ENCODE results near the gene NFX1.

Gene NFX1

DNA sequence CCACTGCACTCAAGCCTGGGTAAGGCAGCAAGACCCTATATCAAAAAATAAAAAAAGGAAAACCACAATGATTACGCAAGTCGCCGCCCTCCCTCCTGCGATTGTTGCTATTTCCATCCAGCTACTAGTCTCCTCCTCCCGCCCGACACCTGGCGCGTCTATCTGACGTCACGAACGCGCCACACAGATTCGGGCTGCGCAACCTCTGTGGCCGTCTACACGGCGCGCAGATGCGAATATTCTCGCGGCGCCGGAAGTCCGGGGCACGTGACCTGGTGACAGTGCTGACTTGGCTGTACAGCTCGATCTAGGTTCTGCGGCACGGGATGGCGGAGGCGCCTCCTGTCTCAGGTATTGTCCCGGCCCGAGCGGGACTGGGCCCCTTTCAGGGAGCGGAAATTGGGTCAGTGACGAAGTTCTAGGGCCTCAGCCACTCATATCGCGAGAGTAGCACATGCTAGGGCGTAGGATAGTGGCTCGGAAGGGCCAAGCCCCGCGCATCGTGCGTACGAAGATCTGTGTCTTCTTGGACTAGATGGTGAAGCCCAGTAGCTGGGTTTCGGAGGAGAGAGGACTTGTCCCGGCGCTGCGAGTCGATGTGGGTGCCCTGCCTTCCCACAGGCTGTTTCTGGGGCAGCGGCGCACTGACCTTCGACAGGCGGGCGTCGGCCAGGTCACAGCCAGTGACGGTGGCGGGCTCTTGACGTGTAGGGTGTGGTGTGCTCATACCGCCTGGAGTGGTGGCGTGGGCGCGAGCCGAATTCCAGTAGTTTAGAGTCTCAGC lies at the start of gene NFX1:
TSS of gene NFX1 (plus strand) at position 270 of the 784 bp plus-strand sequence. CDS start at position 327, 57 bp downstream.
- ATAC-seq, result peak; percentile 97
- TF ChIP-seq TOX (CRISPR knock-in tag; IDR thresholded peaks at IDR 0.05; ENCODE audit: borderline replicate concordance) (no peak), ZNF8 (CRISPR knock-in tag; IDR thresholded peaks at IDR 0.05) (no peak), ARNTL (CRISPR knock-in tag; IDR thresholded peaks at IDR 0.05; ENCODE audit: borderline replicate concordance, low read depth) (peak; percentile 41; the same call in 1 of the 2 replicates), BACH2 (CRISPR knock-in tag; IDR thresholded peaks at IDR 0.05; ENCODE audit: borderline replicate concordance) (no peak), CSDC2 (CRISPR knock-in tag; IDR thresholded peaks at IDR 0.05) (0 out of 2 replicates have a peak, but pooled peaks have one; percentile 23), OSR1 (CRISPR knock-in tag; IDR thresholded peaks at IDR 0.05) (no peak), ZFP30 (CRISPR knock-in tag; IDR thresholded peaks at IDR 0.05) (no peak), ISL1 (CRISPR knock-in tag; IDR thresholded peaks at IDR 0.05) (no peak)
- TF ChIP-seq, protein P1, sequence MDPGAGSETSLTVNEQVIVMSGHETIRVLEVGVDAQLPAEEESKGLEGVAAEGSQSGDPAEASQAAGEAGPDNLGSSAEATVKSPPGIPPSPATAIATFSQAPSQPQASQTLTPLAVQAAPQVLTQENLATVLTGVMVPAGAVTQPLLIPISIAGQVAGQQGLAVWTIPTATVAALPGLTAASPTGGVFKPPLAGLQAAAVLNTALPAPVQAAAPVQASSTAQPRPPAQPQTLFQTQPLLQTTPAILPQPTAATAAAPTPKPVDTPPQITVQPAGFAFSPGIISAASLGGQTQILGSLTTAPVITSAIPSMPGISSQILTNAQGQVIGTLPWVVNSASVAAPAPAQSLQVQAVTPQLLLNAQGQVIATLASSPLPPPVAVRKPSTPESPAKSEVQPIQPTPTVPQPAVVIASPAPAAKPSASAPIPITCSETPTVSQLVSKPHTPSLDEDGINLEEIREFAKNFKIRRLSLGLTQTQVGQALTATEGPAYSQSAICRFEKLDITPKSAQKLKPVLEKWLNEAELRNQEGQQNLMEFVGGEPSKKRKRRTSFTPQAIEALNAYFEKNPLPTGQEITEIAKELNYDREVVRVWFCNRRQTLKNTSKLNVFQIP (CRISPR knock-in tag; IDR thresholded peaks at IDR 0.05; ENCODE audit: borderline replicate concordance, low read depth), result peak; percentile 20; the same call in 1 of the 2 replicates
- TF ChIP-seq, protein P2, sequence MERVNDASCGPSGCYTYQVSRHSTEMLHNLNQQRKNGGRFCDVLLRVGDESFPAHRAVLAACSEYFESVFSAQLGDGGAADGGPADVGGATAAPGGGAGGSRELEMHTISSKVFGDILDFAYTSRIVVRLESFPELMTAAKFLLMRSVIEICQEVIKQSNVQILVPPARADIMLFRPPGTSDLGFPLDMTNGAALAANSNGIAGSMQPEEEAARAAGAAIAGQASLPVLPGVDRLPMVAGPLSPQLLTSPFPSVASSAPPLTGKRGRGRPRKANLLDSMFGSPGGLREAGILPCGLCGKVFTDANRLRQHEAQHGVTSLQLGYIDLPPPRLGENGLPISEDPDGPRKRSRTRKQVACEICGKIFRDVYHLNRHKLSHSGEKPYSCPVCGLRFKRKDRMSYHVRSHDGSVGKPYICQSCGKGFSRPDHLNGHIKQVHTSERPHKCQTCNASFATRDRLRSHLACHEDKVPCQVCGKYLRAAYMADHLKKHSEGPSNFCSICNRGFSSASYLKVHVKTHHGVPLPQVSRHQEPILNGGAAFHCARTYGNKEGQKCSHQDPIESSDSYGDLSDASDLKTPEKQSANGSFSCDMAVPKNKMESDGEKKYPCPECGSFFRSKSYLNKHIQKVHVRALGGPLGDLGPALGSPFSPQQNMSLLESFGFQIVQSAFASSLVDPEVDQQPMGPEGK (CRISPR knock-in tag; IDR thresholded peaks at IDR 0.05; ENCODE audit: borderline replicate concordance), result no peak

DNA sequence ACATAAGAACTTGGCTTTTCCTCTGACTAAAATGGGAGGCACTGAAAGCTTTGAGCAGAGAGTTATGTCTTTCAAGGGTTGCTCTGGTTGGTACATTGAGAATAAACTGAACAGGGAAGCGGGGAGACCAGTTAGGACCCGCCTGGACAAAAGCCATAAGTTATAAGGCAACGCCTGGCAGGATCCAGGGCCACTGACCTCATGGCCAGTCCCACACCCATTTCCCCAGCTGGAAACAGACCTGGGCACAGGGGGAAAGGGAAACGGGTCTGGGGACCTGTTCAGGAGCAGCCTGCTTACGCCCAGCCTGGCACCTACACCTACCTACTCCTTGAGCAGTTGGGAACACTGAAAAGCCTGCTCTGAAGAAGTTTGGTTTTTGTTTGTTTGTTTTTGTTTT lies 49.0 kb upstream of the NFX1 start:
- ATAC-seq, result no peak
- no peak for TF ChIP-seq ESRRG (CRISPR knock-in tag; IDR thresholded peaks at IDR 0.05)
- no peak for TF ChIP-seq ZNF70 (CRISPR knock-in tag; IDR thresholded peaks at IDR 0.05)
- TF ChIP-seq, protein P1 (CRISPR knock-in tag; IDR thresholded peaks at IDR 0.05; ENCODE audit: borderline replicate concordance, low read depth), result no peak
- TF ChIP-seq OSR1 (CRISPR knock-in tag; IDR thresholded peaks at IDR 0.05), result no peak

DNA sequence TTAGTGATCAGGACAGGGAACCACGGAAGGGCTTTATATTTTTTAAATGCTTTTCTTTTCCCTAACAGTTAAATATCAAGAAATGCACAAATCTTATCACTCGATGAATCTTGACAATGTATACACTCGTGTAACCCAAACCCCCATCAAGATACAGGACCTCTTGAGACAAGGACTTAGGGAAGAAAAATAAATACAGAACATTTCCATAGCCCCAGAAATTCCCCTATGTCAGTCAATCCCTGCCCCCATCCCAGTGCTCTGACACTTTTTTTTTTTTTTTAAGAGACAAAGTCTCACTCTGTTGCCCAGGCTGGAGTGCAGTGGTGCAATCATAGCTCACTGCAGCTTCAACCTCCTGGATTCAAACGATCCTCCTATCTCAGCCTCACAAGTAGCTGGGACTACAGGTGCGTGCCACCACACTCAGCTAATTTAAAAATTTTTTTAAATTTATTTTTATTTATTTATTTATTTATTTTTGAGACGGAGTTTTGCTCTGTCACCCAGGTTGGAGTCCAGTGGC lies 47.6 kb upstream of the NFX1 start:
- no peak for ATAC-seq
- TF ChIP-seq ZNF70 (CRISPR knock-in tag; IDR thresholded peaks at IDR 0.05), result no peak
- no peak for TF ChIP-seq ZC3H10 (CRISPR knock-in tag; IDR thresholded peaks at IDR 0.05)
- TF ChIP-seq ISL1 (CRISPR knock-in tag; IDR thresholded peaks at IDR 0.05), result no peak
- TF ChIP-seq TOX (CRISPR knock-in tag; IDR thresholded peaks at IDR 0.05; ENCODE audit: borderline replicate concordance), result no peak
- TF ChIP-seq TCF4 (CRISPR knock-in tag; IDR thresholded peaks at IDR 0.05; ENCODE audit: borderline replicate concordance), result no peak
- TF ChIP-seq, protein P1 (CRISPR knock-in tag; IDR thresholded peaks at IDR 0.05; ENCODE audit: borderline replicate concordance, low read depth), result no peak
- TF ChIP-seq ESRRG (CRISPR knock-in tag; IDR thresholded peaks at IDR 0.05), result no peak
- TF ChIP-seq, protein P2 (CRISPR knock-in tag; IDR thresholded peaks at IDR 0.05; ENCODE audit: borderline replicate concordance), result no peak
- TF ChIP-seq BACH2 (CRISPR knock-in tag; IDR thresholded peaks at IDR 0.05; ENCODE audit: borderline replicate concordance), result no peak
- TF ChIP-seq ARNTL (CRISPR knock-in tag; IDR thresholded peaks at IDR 0.05; ENCODE audit: borderline replicate concordance, low read depth), result no peak
- TF ChIP-seq CSDC2 (CRISPR knock-in tag; IDR thresholded peaks at IDR 0.05), result no peak
- TF ChIP-seq, protein P3, sequence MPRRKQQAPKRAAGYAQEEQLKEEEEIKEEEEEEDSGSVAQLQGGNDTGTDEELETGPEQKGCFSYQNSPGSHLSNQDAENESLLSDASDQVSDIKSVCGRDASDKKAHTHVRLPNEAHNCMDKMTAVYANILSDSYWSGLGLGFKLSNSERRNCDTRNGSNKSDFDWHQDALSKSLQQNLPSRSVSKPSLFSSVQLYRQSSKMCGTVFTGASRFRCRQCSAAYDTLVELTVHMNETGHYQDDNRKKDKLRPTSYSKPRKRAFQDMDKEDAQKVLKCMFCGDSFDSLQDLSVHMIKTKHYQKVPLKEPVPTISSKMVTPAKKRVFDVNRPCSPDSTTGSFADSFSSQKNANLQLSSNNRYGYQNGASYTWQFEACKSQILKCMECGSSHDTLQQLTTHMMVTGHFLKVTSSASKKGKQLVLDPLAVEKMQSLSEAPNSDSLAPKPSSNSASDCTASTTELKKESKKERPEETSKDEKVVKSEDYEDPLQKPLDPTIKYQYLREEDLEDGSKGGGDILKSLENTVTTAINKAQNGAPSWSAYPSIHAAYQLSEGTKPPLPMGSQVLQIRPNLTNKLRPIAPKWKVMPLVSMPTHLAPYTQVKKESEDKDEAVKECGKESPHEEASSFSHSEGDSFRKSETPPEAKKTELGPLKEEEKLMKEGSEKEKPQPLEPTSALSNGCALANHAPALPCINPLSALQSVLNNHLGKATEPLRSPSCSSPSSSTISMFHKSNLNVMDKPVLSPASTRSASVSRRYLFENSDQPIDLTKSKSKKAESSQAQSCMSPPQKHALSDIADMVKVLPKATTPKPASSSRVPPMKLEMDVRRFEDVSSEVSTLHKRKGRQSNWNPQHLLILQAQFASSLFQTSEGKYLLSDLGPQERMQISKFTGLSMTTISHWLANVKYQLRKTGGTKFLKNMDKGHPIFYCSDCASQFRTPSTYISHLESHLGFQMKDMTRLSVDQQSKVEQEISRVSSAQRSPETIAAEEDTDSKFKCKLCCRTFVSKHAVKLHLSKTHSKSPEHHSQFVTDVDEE (CRISPR knock-in tag; IDR thresholded peaks at IDR 0.05), result no peak
- TF ChIP-seq SNAI2 (CRISPR knock-in tag; IDR thresholded peaks at IDR 0.05), result no peak
- no peak for TF ChIP-seq ZNF8 (CRISPR knock-in tag; IDR thresholded peaks at IDR 0.05)
- TF ChIP-seq, protein P4, sequence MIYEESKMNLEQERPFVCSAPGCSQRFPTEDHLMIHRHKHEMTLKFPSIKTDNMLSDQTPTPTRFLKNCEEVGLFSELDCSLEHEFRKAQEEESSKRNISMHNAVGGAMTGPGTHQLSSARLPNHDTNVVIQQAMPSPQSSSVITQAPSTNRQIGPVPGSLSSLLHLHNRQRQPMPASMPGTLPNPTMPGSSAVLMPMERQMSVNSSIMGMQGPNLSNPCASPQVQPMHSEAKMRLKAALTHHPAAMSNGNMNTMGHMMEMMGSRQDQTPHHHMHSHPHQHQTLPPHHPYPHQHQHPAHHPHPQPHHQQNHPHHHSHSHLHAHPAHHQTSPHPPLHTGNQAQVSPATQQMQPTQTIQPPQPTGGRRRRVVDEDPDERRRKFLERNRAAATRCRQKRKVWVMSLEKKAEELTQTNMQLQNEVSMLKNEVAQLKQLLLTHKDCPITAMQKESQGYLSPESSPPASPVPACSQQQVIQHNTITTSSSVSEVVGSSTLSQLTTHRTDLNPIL (CRISPR knock-in tag; IDR thresholded peaks at IDR 0.05; ENCODE audit: low read depth), result no peak

Data from SK-N-SH treated with all-trans-retinoic acid at 6 μM for 48 hours (cell line).